Psoas muscle (tissue), 8 donors: ENCODE data around the gene LDB1. TPM values are rescaled to one million over a fixed set of nuclear protein-coding genes. Genes with fewer than 3 reads are reported as not detected.

Experiments
- ATAC-seq, 4 donors: fragments of 200-7000 bp; cut with Tn5 transposase; one replicate each; pipeline ENCODE4 v1.9.1; 2020; ENCODE audit warnings: moderate library complexity in 3 of 4, mild to moderate bottlenecking in 2 of 4
- DNase-seq, 2 donors: peaks; one replicate each; pipeline ENCODE4 v3.0.0-alpha.2; 2020
- H3K27ac ChIP-seq: fragments of 200-600 bp; one replicate; pipeline ENCODE4 v1.8.0; 2022
- H3K27me3 ChIP-seq, 3 donors: fragments of 200-600 bp in 1 of 3; one replicate each; pipeline versions ENCODE4 v1.6.1 to v1.8.0; 2013 to 2022; ENCODE audit warnings: low read length in 2 of 3, mild to moderate bottlenecking in 2 of 3, moderate library complexity in 1 of 3; ENCODE audit not compliant: insufficient read depth in 3 of 3
- H3K36me3 ChIP-seq, 2 donors: fragments of 200-600 bp in 1 of 2; one replicate each; pipeline versions ENCODE4 v1.6.1 to v1.8.0; 2013 to 2022; ENCODE audit warnings: low read depth in 1 of 2, mild to moderate bottlenecking in 1 of 2, moderate library complexity in 1 of 2; ENCODE audit not compliant: insufficient read depth in 1 of 2
- H3K4me1 ChIP-seq: fragments of 200-600 bp; one replicate; pipeline ENCODE4 v1.8.0; 2022
- H3K4me3 ChIP-seq: fragments of 200-600 bp; one replicate; pipeline ENCODE4 v1.8.0; 2022; ENCODE audit warnings: mild to moderate bottlenecking
- H3K9me3 ChIP-seq: fragments of 200-600 bp; one replicate; pipeline ENCODE4 v1.8.0; 2022
- CTCF ChIP-seq: fragments of 200-600 bp; IDR thresholded peaks from one replicate; pipeline ENCODE4 v1.8.0; 2022; ENCODE audit warnings: antibody characterized with exemption
- WGBS, 3 donors: extraction: QIAGEN DNeasy Blood & Tissue Kit; methylation state at CpG; one replicate each; pipeline versions ENCODE4 v1.1.6 to v1.1.7; 2013; 5-methylcytosine and 5-hydroxymethylcytosine counted together
- intact Hi-C, 2 donors: fragments of 100-400 bp; cut with DNase I; formaldehyde crosslinking; loops; one replicate each; pipeline versions ENCODE4 v1.11.0 to v1.14.2; 2022
- polyA plus RNA-seq, 3 donors: library from polyadenylated mRNA; stranded (reverse); fragments of 200-250 nt; gene quantifications; one replicate each; pipeline ENCODE4 v1.2.3, GENCODE V29; 2013
- total RNA-seq, 4 donors: library from RNA; stranded (reverse); fragmentation: NEBNext Ultra II Directional in 2 of 4; extraction: Animal tissue kit (Norgen Biotek cat#: 25700) in 2 of 4; gene quantifications; one replicate each; pipeline versions ENCODE4 v1.2.1 to v1.2.4, GENCODE V29; 2021 to 2023
- donor health status: healthy with polysubstance abuse.
- donor health status: DM: no; HTN: no; CAD: no; lungs with moderate emphysema.
- donor health status: Bipolar disorder and iron deficiency.
- donor health status: healthy.
- donor health status: DM: yes; HTN: yes; CAD: no.
- donor health status: DM: no; HTN: no; CAD: no.
- donor health status: DM: no; HTN: no; CAD: no.
- donor health status: DM: yes; HTN: yes; CAD: no.

Gene LDB1
- total and polyA plus RNA-seq, 7 donors, result 13.9 to 29.8 (median 24.7) TPM

- no peak for TF ChIP-seq CTCF
- Histone ChIP-seq H3K27me3 (no peaks in the 10 kb centered on the region), H3K4me1 (peaks cover 4% of the 10 kb centered on the region), H3K36me3 (peaks cover 17 to 99% of the 10 kb centered on the region in 2 donors), H3K9me3 (no peaks in the 10 kb centered on the region), H3K4me3 (no peak overlapping the region), H3K27ac (no peak overlapping the region)
- intact Hi-C loops, result no loop called here
- DNase-seq (no peak), ATAC-seq (no peak)
- 84 to 90% (median 90%) methylated on average over 5 of the region's 5 CpGs for WGBS, 3 donors
These were observed 39.0 kb upstream of the LDB1 start for GRCh38 chr10:102159051-102159597.

GRCh38 chr10:102157224-102157623 lies 37.1 kb upstream of the LDB1 start:
- no peak for TF ChIP-seq CTCF
- 91 to 93% (median 92%) methylated on average over 3 of the region's 3 CpGs for WGBS, 3 donors
- no peak overlapping the region for H3K4me3 ChIP-seq
- intact Hi-C loops, result no loop called here
- peaks cover 15% of the 10 kb centered on the region for H3K4me1 ChIP-seq
- no peak overlapping the region for H3K27ac ChIP-seq
- H3K36me3 ChIP-seq, result peaks cover 17 to 80% of the 10 kb centered on the region in 2 donors
- no peak for ATAC-seq
- no peaks in the 10 kb centered on the region for H3K9me3 ChIP-seq
- H3K27me3 ChIP-seq, result no peaks in the 10 kb centered on the region
- DNase-seq, result no peak

GRCh38 chr10:102154466-102155116 lies 34.4 kb upstream of the LDB1 start:
- TF ChIP-seq CTCF, result no peak
- DNase-seq (no peak), ATAC-seq (no peak)
- WGBS, 3 donors, result 88 to 93% (median 90%) methylated on average over 11 of the region's 11 CpGs
- H3K27ac ChIP-seq, result no peak overlapping the region
- intact Hi-C loops, result loop anchor here (5.0 kb wide), 2 partner anchors 337 to 348 kb away; partner anchors contain the start of genes ACTR1A (in 1 of the 2), OGA (in 1 of the 2) and SUFU (in 1 of the 2)
- no peaks in the 10 kb centered on the region for H3K27me3 ChIP-seq
- no peaks in the 10 kb centered on the region for H3K9me3 ChIP-seq
- H3K4me1 ChIP-seq, result peaks cover 15% of the 10 kb centered on the region
- no peak overlapping the region for H3K4me3 ChIP-seq
- peaks cover 8 to 69% of the 10 kb centered on the region in 2 donors for H3K36me3 ChIP-seq

- Histone ChIP-seq H3K4me1 (peaks cover 15% of the 10 kb centered on the region), H3K36me3 (peaks cover 12 to 69% of the 10 kb centered on the region in 2 donors), H3K9me3 (no peaks in the 10 kb centered on the region), H3K4me3 (peak overlapping the region; percentile 82), H3K27ac (peak overlapping the region; percentile 95), H3K27me3 (no peaks in the 10 kb centered on the region)
- DNase-seq (no peak), ATAC-seq (no peak)
- intact Hi-C loops, result loop anchor here (5.0 kb wide), 2 partner anchors 336 to 349 kb away; partner anchors contain the start of genes ACTR1A (in 1 of the 2), OGA (in 1 of the 2) and SUFU (in 1 of the 2)
- no peak for TF ChIP-seq CTCF
- 36 to 42% (median 40%) methylated on average over 5 of the region's 5 CpGs for WGBS, 3 donors
These were observed 33.0 kb upstream of the LDB1 start for GRCh38 chr10:102153093-102153620.
